Measurements from ENCODE around the gene DRC1.

Gene DRC1

GRCh38 chr2:26429779-26430578, 28.3 kb downstream of the DRC1 start:
- no peak for TF ChIP-seq CTCF (conservative IDR thresholded peaks at IDR 0.05; ENCODE audit: low read depth, low read length)

DNA sequence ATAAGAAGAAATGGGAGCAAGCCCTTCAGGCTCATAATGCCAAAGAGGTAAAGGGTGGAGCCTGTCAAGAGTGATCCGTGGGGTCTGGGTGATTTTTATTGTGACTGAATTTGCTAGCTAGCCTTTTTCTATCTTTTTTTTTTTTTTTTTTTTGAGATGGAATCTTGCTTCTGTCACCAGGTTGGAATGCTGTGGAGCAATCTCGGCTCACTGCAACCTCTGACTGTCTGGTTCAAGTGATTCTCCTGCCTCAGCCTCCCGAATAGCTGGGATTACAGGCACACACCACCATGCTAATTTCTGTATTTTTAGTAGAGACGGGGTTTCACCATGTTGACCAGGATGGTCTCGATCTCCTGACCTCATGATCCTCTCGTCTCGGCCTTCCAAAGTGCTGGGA, 29.1 kb downstream of the DRC1 start:
- TF ChIP-seq CTCF (conservative IDR thresholded peaks at IDR 0.05; ENCODE audit: low read depth, low read length): no peak
- no peak for DNase-seq (ENCODE audit: low read depth)
- no peak overlapping the region for H3K4me3 ChIP-seq (ENCODE audit: low read length)

More at GRCh38 chr2:26429779-26430578, 28.3 kb downstream of the DRC1 start:
- H3K4me3 ChIP-seq (ENCODE audit: low read length): no peak overlapping the region
- peak; percentile 10 for DNase-seq (ENCODE audit: low read depth)

DNA sequence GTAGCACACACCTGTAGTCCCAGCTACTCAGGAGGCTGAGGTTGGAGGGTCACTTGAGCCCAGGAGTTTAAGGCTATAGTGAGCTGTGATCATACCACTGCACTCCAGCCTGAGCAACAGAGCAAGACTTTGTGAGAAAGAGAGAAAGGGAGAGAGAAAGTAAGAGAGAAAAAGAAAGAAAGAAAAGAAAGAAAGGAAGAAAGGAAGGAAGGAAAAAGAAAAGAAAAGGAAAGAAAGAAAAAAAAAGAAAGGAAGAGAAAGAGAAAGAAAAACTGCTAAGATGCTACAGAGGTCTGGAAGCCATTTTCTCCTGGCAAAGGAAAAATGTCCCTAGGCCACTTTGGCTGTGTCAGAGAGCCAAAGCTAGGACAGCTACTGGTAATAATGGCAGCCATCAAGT, 30.6 kb downstream of the DRC1 start:
- TF ChIP-seq CTCF (conservative IDR thresholded peaks at IDR 0.05; ENCODE audit: low read depth, low read length): no peak
- no peak for DNase-seq (ENCODE audit: low read depth)
- no peak overlapping the region for H3K4me3 ChIP-seq (ENCODE audit: low read length)

DNA sequence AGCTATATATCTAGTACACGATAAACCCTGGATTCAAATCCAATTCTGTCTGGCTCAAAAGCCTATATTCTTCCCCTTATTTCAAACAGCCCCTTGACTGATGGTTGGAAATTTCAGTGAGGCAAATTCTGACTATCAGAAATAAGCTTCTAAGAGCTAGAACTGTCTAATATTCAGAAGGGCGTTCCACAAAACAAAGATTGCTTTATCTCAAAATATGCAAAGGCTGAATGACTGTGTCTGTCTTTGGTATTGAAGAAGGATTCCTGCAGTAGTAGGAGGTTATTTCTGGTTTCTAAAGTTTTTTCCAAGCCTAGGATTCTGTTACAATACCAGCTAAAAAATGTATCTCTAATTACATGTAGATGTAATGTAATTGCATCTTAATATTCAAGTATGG, 31.1 kb downstream of the DRC1 start:
- TF ChIP-seq CTCF (conservative IDR thresholded peaks at IDR 0.05; ENCODE audit: low read depth, low read length): no peak
- H3K4me3 ChIP-seq (ENCODE audit: low read length): no peak overlapping the region
- DNase-seq (ENCODE audit: low read depth): no peak

DNA sequence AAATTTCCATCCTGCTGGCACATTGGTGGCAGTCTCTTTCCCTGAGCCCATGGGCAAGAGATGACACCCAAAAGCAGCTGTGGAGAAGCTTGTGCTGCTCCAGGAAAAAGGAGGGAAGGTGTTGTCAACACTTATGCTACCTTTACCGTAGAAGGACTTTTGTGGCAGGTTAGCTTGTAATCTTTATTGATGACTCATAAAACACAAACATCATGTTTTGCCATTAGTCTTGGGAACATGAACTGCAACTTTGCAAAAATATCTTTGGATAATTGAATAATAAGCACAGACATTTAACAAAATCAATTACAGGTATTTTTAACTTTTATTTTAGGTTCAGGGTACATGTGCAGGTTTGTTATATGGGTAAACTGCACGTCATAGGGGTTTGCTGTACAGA, 33.4 kb downstream of the DRC1 start:
- no peak overlapping the region for H3K4me3 ChIP-seq (ENCODE audit: low read length)
- no peak for TF ChIP-seq CTCF (conservative IDR thresholded peaks at IDR 0.05; ENCODE audit: low read depth, low read length)
- no peak for DNase-seq (ENCODE audit: low read depth)

- TF ChIP-seq CTCF (conservative IDR thresholded peaks at IDR 0.05; ENCODE audit: low read depth, low read length): peak; percentile 9
- DNase-seq (ENCODE audit: low read depth): no peak
- no peak overlapping the region for H3K4me3 ChIP-seq (ENCODE audit: low read length)
These were observed 36.8 kb downstream of the DRC1 start for GRCh38 chr2:26438526-26438925.

- H3K4me3 ChIP-seq (ENCODE audit: low read length): no peak overlapping the region
- DNase-seq (ENCODE audit: low read depth): no peak
- no peak for TF ChIP-seq CTCF (conservative IDR thresholded peaks at IDR 0.05; ENCODE audit: low read depth, low read length)
These were observed 37.2 kb downstream of the DRC1 start for GRCh38 chr2:26438926-26439325.

All from retinal pigment epithelial cell (primary cell).